Activated naive CD8-positive, alpha-beta T cell treated with anti-CD3 and anti-CD28 coated beads for 36 hours (primary cell): ENCODE measurements around the gene ZNF319. TPM values are rescaled to one million over a fixed set of nuclear protein-coding genes. Genes with fewer than 3 reads are reported as not detected.

Source experiments
- DNase-seq: peaks from one replicate; pipeline ENCODE4 v3.0.0; 2021
- H3K27ac Mint-ChIP-seq: one replicate; pipeline ENCODE4 v1.8.0; 2022; ENCODE audit warnings: mild to moderate bottlenecking, moderate library complexity, mixed read lengths
- H3K27me3 Mint-ChIP-seq: one replicate; pipeline ENCODE4 v1.8.0; 2022; ENCODE audit warnings: mild to moderate bottlenecking, mixed read lengths
- H3K36me3 Mint-ChIP-seq: one replicate; pipeline ENCODE4 v1.8.0; 2021; ENCODE audit warnings: mild to moderate bottlenecking, mixed read lengths
- H3K4me1 Mint-ChIP-seq: one replicate; pipeline ENCODE4 v1.8.0; 2021; ENCODE audit warnings: mixed read lengths
- H3K4me3 Mint-ChIP-seq: one replicate; pipeline ENCODE4 v1.8.0; 2022; ENCODE audit warnings: mild to moderate bottlenecking, moderate library complexity, mixed read lengths
- H3K9me3 Mint-ChIP-seq: one replicate; pipeline ENCODE4 v1.8.0; 2022; ENCODE audit warnings: mixed read lengths
- total RNA-seq, 2 experiments: library from RNA; stranded (reverse); gene quantifications; one replicate each; pipeline ENCODE4 v1.2.3, GENCODE V29; 2021

ZNF319 gene
- total RNA-seq, 2 experiments from 2014 or later: 6.8 to 7.2 TPM

DNA sequence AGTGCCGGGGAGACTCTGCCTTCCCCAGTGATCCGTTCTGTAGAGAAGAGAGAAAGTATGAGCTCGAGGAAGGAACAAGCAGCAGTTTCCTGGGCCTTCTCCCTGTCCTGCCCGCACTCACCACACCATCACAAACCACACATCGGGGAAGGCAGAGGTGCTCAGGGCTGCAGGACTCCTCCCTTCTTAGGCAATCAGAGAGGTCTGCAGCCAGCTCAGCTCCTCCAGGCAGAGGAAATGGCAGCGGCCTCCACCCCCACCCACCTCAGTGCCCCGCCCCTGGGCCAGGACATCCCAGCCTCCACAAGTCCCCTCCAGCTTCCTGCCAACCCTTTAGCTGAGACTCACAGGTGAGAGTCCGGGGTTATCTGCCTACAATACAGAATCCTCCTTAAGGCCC, 2.0 kb downstream of the ZNF319 start:
- Mint-ChIP-seq H3K4me1 (peaks cover 38% of the 10 kb centered on the region), H3K9me3 (no peaks in the 10 kb centered on the region), H3K27me3 (no peaks in the 10 kb centered on the region), H3K27ac (peak overlapping the region; percentile 80), H3K4me3 (peak overlapping the region; percentile 48), H3K36me3 (no peaks in the 10 kb centered on the region)
- peak; percentile 63 for DNase-seq

DNA sequence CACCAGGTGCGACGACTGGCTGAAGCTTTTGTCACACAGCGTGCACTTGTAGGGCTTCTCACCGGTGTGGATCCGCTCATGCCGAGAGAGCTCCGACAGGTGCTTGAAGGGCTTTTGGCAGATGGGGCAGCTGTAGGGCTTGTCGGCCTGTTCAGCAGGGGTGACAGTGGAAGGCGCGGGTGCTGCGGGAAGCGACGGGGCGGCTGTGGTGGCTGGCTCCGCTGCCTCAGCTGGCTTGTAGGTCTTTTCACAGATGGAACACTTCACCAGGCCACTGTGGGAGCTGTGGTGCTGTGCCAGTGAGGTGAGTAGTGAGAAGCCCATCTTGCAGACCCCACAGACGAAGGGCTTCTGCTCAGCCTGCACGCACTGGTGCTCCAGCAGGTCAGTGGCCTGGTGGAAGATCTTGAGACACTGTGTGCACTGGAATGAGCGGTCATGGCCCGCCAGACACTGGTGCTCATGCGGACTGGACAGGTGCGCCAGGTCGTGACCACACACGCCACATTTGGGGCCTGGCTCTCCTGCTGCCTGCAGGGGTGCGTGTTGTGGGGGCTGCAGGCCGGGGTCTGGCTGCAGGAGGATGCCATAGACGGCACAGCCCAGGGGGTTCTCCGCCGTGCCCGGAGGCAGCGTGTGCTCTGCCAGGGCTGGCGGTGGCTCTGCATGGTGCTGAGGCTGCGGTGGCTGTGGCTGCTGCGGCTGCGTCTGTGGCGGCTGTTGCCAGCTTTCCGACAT, 2.8 kb downstream of the ZNF319 start:
- H3K27ac Mint-ChIP-seq: peak overlapping the region; percentile 21
- no peaks in the 10 kb centered on the region for H3K9me3 Mint-ChIP-seq
- H3K4me1 Mint-ChIP-seq: peaks cover 38% of the 10 kb centered on the region
- H3K36me3 Mint-ChIP-seq: no peaks in the 10 kb centered on the region
- H3K27me3 Mint-ChIP-seq: no peaks in the 10 kb centered on the region
- peak overlapping the region; percentile 48 for H3K4me3 Mint-ChIP-seq
- DNase-seq: no peak

DNA sequence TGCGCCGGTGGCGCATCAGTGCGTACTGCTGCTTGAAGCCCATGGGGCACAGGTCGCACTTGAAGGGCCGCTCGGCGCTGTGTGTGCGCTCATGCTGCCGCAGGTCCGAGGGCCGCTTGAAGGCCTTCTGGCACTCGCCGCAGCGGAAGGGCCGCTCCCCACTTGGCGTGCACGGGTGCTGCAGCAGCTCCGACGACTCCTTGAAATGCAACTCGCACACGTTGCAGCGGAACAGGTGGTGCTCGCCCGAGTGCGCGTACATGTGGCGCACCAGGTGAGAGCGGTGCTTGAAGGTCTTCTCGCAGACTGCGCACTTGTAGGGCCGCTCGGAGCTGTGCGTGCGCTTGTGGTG, 3.3 kb downstream of the ZNF319 start:
- Mint-ChIP-seq H3K4me1 (peaks cover 34% of the 10 kb centered on the region), H3K4me3 (no peak overlapping the region), H3K27me3 (no peaks in the 10 kb centered on the region)

DNA sequence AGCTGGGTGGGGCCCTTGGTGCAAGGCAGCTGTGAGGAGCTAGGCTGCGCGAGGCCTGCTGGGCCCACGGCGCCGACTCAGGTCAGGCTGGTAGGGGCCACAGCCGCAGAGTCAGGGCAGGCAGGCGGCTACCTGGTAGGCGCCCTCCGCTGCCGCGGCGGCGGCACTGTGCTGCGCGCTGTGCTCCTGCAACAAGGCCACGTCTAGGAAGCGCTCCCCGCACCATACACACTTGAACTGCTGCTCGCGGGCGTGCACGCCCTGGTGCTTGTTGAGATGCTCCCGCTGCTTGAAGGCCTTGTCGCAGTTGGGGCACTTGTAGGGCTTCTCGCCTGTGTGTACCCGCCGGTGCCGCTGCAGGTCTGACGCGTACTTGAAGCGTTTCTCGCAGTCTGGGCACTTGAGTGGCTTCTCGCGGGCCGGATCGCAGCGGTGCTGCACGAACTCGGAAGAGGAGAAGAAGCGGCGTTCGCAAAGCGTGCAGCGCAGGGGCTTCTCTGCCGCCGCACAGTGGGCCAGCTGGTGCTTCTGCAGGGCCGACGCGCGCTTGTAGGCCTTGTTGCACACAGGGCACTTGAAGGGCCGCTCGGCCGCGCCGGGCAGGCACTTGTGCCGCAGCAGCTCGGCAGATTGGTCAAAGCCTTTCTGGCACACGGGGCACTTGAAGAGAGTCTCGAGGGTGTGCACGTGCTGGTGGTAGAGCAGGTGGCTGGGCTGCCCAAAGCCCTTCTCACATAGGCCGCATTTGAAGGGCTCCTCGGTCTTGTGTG, 3.9 kb downstream of the ZNF319 start:
- no peak for DNase-seq
- H3K36me3 Mint-ChIP-seq: no peaks in the 10 kb centered on the region
- H3K27ac Mint-ChIP-seq: no peak overlapping the region
- no peak overlapping the region for H3K4me3 Mint-ChIP-seq
- H3K9me3 Mint-ChIP-seq: no peaks in the 10 kb centered on the region
- H3K4me1 Mint-ChIP-seq: peaks cover 28% of the 10 kb centered on the region
- no peaks in the 10 kb centered on the region for H3K27me3 Mint-ChIP-seq

More for the DNA sequence above, 3.3 kb downstream of the ZNF319 start:
- Mint-ChIP-seq H3K27ac (no peak overlapping the region), H3K36me3 (no peaks in the 10 kb centered on the region), H3K9me3 (no peaks in the 10 kb centered on the region)
- DNase-seq: no peak

DNA sequence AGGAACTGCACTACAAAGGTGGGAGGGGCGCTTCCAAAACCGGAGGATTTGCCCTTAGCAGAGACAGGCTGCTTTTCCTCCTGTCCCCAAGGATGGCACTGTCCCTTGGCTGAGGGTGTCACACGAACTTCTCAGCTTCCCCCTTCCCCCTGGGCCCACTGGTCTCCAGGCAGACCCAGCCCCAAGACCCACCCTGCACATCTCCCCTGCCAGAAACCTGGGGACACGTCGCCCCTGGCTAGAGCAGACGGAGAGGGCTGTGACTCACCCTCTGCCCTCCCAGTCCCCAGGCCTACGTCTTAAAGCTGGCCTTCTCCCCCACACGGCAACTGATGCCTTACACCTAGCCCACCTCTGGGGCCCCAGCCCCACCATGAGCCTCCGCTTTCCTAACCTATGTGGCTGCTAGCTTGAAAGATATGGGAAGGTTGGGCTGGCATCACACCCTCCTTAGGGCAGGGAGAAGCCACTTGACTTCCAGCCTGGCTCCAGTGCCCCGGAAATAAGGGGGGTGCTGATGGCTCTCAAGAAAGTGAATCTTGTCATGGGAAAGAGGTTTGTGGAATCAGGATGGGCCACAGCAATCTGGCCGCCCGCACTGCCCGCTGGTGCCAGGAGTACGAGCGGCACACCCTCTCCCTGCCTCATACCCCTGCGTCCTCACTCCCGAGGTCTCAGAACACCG, 4.6 kb downstream of the ZNF319 start:
- no peak for DNase-seq
- Mint-ChIP-seq H3K4me1 (peaks cover 26% of the 10 kb centered on the region), H3K27me3 (no peaks in the 10 kb centered on the region), H3K27ac (peak overlapping the region; percentile 17), H3K4me3 (no peak overlapping the region), H3K36me3 (no peaks in the 10 kb centered on the region), H3K9me3 (no peaks in the 10 kb centered on the region)

DNA sequence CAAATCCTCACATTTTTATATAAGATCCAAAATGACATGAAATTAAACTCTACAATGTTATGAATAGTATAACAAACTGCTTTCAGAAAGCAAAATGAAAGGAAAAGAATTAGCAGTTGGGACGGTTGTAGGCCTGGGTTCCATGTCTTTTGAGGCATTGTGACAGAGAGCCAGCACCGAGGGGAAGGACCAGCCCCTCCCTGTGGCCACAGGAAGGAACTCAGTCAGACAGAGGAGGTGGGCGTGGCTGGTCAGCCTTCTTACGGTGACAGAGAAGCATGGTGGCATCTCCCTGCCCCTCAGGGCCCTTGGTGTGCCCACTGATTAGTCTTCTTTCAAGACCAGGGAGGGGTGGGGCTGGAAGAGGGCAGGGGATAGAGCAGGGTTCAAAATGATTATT, 5.7 kb downstream of the ZNF319 start:
- DNase-seq: peak; percentile 28
- no peaks in the 10 kb centered on the region for H3K9me3 Mint-ChIP-seq

DNA sequence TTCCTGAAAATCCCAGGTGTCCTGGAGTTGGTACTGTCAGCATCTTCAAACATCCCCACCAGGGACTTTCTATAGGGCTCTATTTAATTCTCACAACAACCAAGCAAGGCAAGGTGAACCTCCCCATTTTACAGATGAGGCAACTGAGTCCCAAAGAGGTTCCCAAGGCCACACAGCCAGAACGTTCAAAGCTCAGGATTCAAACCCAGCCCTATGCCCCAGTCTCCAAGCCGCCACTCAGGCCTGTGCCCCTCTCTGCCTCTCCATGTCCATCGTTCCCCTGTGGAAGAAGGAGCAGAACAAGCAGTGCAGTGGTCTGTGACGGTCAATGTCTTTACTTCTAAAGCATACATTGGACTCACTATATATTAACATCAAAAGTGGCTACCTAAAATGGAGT, 6.1 kb downstream of the ZNF319 start:
- Mint-ChIP-seq H3K27me3 (no peaks in the 10 kb centered on the region), H3K27ac (peak overlapping the region; percentile 29), H3K36me3 (no peaks in the 10 kb centered on the region), H3K4me3 (no peak overlapping the region), H3K9me3 (no peaks in the 10 kb centered on the region), H3K4me1 (peaks cover 25% of the 10 kb centered on the region)
- DNase-seq: no peak

More for the DNA sequence above, 5.7 kb downstream of the ZNF319 start:
- Mint-ChIP-seq H3K27me3 (no peaks in the 10 kb centered on the region), H3K4me3 (no peak overlapping the region), H3K4me1 (peaks cover 26% of the 10 kb centered on the region), H3K36me3 (no peaks in the 10 kb centered on the region), H3K27ac (peak overlapping the region; percentile 39)

DNA sequence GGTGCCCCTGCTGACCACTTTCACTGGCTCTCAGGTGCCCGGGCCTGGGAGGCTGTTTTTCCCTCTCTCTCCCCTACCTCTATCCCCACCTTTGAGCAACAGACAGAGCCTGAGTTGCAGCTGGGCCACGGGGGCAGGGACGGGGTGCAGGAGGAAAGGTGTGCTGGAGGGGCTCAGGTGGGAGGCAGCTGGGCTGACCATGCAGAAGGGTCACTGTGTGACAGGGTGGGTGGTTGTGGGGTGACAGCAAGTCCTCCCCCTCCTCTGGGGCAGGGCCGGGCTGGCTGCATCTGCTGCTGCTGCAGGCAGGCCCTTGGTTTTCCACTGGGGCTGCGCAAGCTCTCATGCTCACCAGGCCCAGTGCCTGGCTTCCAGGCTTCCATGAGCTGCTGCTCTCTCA, 6.6 kb downstream of the ZNF319 start:
- Mint-ChIP-seq H3K4me1 (peaks cover 21% of the 10 kb centered on the region), H3K36me3 (no peaks in the 10 kb centered on the region), H3K27me3 (no peaks in the 10 kb centered on the region), H3K9me3 (no peaks in the 10 kb centered on the region), H3K4me3 (no peak overlapping the region), H3K27ac (peak overlapping the region; percentile 29)
- no peak for DNase-seq

DNA sequence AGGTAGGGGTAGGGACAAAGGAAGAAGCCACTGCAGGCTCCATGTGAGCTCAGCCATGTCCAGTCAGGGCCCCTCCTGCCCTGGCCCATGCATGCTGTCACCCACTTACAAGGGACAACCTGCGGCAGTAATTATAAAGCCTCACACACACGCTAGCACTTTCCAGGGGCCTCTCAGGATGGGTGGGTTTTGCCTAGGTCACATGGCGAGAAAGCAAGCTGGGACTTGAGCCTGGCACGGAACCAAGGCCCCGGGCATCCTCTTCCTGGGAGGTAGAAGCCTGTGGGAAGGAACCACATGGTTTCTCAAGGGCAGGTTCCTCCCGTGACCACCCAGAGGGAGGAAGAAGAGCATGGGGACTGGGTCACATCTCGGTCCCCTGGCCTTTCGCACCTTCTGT, 7.0 kb downstream of the ZNF319 start:
- Mint-ChIP-seq H3K27ac (no peak overlapping the region), H3K4me1 (peaks cover 16% of the 10 kb centered on the region), H3K9me3 (no peaks in the 10 kb centered on the region), H3K4me3 (no peak overlapping the region), H3K27me3 (no peaks in the 10 kb centered on the region), H3K36me3 (no peaks in the 10 kb centered on the region)
- DNase-seq: no peak

DNA sequence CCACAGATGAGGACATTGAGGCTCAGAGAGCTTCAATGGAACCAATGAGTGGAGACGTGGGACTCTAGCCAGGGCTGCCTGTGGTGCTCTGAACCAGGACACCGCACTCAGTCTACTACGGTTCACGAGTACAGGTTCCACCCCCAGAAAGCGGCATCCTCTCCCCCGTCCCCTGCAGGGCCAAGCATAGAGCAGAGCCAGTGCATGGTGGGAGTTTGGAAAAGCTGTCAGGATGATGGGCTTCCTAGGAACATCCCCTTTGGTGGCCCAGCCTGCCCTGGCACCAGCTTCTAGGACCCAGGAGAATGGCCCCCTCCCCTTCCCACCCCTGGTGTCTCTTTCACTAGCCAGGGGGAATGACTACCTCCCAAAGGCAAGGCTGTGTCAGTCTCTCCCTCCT, 8.4 kb downstream of the ZNF319 start:
- H3K4me3 Mint-ChIP-seq: no peak overlapping the region
- no peaks in the 10 kb centered on the region for H3K9me3 Mint-ChIP-seq
- no peak for DNase-seq
- no peaks in the 10 kb centered on the region for H3K27me3 Mint-ChIP-seq
- H3K4me1 Mint-ChIP-seq: peaks cover 7% of the 10 kb centered on the region
- H3K27ac Mint-ChIP-seq: no peak overlapping the region
- no peaks in the 10 kb centered on the region for H3K36me3 Mint-ChIP-seq

DNA sequence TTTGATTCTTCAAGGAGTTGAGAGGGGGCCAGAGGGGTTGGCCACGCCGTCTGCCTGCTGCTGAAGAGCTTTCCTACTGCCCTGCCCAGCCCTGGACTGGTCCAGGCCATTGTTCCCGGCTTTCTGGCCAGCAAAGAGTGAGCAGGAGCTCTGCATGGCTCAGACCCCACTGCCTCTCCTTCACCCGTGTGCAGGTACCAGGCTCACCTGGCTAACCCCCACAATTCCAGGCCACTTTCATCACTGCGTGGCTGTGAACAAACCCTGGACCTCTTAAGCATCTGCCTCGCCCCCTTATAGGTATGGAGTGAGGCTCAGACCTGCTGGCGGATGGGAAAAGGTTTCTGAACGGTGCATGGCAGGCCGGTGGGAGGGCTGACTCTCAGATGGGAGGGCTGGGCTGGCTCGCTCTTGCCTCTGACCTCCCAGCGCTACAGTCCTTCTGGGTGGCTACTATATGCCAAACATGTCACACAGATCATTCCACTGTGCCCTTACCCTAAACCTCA, 8.9 kb downstream of the ZNF319 start:
- Mint-ChIP-seq H3K27me3 (no peaks in the 10 kb centered on the region), H3K4me1 (peaks cover 7% of the 10 kb centered on the region), H3K36me3 (no peaks in the 10 kb centered on the region), H3K4me3 (no peak overlapping the region), H3K27ac (no peak overlapping the region), H3K9me3 (no peaks in the 10 kb centered on the region)
- DNase-seq: no peak

DNA sequence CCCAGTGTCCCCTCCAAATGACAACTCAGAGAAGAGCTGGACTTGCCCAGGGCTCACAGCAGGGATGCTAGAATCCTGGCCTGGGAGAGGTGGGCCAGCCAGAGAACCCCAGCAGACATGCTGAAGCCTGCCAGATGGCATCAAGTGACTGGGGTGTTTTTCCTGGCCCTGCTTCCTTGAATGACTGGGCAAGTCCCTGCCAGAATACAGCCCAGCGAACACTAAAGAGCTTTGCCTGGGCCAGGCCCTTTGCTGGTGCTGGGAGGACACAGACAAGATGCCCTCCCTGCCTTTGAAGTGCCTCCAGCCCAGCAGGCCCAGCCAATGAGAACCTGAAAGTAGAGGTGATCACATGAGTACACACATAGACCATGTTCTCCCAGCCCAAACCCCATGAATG, 11.5 kb downstream of the ZNF319 start:
- H3K4me3 Mint-ChIP-seq: no peak overlapping the region
- H3K27me3 Mint-ChIP-seq: no peaks in the 10 kb centered on the region
- no peak for DNase-seq
- H3K36me3 Mint-ChIP-seq: no peaks in the 10 kb centered on the region
- H3K9me3 Mint-ChIP-seq: no peaks in the 10 kb centered on the region
- peaks cover 6% of the 10 kb centered on the region for H3K4me1 Mint-ChIP-seq
- no peak overlapping the region for H3K27ac Mint-ChIP-seq

DNA sequence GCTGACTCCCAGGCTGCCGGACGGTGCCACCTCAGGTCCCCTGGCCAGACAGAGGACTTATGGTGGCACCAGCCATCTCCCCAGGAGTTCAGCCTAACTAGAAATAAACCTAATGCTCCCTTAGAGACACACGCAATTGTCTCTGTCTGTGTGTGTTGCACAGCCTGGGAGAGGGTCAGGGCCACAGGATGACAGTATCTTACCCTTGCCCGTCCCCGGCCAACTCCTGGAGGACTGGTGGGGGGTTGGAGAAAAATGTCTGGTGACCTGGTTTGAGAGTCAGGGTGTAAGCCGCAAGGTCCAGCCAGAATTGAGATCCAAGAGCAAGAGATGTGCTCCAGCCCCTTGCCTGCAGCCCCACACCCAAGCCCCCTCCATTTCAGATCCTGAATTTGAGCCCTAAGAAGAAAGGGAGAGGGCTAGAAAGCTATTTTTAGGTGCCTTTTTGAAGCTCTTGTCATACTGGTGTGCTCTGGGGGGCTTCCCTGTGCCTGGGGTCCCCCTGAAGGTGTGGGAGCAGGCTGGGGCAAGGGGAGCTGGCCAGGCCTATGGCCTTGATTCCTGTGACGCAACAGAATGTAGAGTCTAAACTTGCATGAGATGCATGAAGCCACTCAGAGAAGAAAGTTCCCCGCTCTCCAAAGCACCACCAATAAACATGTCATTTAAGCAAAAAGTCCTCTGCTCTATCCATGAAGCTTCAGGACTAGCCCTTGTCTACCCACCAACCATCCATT, 12.9 kb downstream of the ZNF319 start:
- DNase-seq: no peak
- no peaks in the 10 kb centered on the region for H3K36me3 Mint-ChIP-seq
- H3K27me3 Mint-ChIP-seq: no peaks in the 10 kb centered on the region
- no peak overlapping the region for H3K4me3 Mint-ChIP-seq
- no peaks in the 10 kb centered on the region for H3K9me3 Mint-ChIP-seq
- H3K27ac Mint-ChIP-seq: no peak overlapping the region
- H3K4me1 Mint-ChIP-seq: peaks cover 6% of the 10 kb centered on the region

DNA sequence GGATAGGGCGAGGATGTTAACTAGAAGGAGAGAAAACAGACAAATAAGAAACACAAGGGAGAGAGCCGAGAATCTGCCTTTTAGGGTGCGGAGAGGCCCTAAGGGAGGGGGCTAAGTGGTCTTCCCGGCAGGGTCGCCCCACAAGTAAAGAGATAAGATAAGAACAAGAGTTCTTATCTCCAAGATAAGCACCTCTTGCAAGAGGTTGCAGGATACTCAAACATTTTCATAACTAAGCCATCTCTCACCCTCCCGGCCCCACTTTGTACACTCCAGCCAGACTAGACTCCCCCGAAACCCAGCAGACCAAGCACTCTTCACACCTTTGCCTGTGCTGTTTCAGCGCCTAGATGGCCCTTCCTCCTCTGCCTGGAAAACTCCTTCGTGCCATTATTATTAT, 14.3 kb downstream of the ZNF319 start:
- Mint-ChIP-seq H3K9me3 (no peaks in the 10 kb centered on the region), H3K27ac (no peak overlapping the region), H3K27me3 (no peaks in the 10 kb centered on the region), H3K4me1 (peaks cover 6% of the 10 kb centered on the region), H3K36me3 (no peaks in the 10 kb centered on the region), H3K4me3 (peak overlapping the region; percentile 18)
- no peak for DNase-seq
